Lung microvascular endothelial cell (primary cell): Measurements from ENCODE around the gene RNF213. TPM values are rescaled to one million over a fixed set of nuclear protein-coding genes. Genes with fewer than 3 reads are reported as not detected.
"Not testable (repeated sequence)": the region's sequence is repeated elsewhere in the genome, so short reads cannot be mapped to it uniquely, and the experiment has no call there.

Experiments used
- DNase-seq, 2 donors: peaks; one replicate each; pipeline versions ENCODE4 v3.0.0 to v3.0.0-alpha.2; 2010; ENCODE audit warnings: low read depth in 2 of 2
- total RNA-seq: library from RNA; depleted of rRNA; stranded (reverse); fragments of >200 nt; gene quantifications from 2 replicates; pipeline ENCODE4 v1.2.1, GENCODE V29; 2014

The RNF213 gene
- total RNA-seq, 1 donor from 2014 or later, result 84.5 TPM

DNA sequence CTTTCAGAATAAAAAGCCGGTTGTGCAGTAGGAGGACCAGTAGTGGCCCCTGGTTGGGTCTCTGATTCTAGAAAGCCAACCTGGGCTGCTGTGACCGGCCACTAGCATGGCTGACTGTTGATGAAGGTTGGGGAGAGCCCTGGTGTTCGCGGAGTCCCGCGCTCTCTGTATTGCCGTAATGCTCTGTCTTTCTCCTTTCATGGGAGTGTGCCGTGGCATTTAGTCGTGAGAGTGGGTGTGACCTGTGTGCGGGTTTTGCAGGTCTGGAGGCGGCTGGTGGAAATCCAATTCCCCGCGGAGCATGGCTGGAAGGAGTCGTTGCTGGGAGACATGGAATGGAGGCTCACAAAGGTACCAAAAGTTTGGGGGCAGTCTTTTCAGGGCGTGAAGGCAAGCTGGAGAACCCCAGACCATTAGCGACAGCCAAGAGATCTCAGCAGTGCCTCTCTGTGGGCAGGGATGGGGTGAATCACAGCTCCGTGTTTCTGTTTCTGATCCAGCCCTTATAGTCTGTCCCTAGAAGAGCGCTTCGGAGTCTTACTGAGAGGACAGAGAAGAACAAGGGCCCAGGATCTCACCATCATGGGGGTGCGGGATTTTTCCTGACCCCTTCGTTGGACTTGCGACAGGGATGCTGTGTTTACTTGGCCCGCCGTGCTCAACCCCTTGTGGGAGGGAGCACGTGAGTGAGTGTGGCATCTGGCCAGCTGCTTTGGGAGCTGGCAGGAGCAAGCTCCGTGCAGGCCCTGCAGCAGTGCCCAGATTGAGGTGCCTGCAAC is 56.5 kb downstream of the RNF213 start:
- no peak for DNase-seq

GRCh38 chr17:80317706-80317980 is 57.0 kb downstream of the RNF213 start:
- DNase-seq, result no peak

DNA sequence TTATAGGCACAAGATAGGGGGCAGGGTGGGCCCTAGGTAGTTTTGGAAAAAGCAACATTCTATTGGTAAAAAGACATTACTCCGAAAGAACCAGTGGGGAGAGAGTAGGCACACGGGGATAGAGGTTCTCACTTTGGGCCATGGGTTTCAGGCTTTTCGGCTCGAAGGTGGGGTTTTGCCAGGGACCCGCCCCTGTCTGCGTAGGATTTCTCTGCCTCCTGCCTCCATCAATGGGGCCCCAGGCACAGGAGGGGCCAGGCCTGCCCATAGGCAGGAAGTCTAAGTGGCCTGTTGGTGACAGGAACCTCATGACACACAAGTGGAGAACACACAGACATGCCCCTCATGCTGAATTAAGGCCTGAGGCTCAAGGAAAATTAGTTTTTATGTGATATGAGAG is 57.5 kb downstream of the RNF213 start:
- DNase-seq, result no peak

GRCh38 chr17:80319262-80319998 is 58.8 kb downstream of the RNF213 start:
- DNase-seq, result no peak

- DNase-seq, result no peak
These were observed 59.3 kb downstream of the RNF213 start for GRCh38 chr17:80319999-80320344.

GRCh38 chr17:80320496-80320895 is 59.8 kb downstream of the RNF213 start:
- DNase-seq, result no peak

GRCh38 chr17:80322864-80323263 is 62.2 kb downstream of the RNF213 start:
- DNase-seq, result no peak

- no peak for DNase-seq
These were observed 63.3 kb downstream of the RNF213 start for GRCh38 chr17:80323982-80324381.

DNA sequence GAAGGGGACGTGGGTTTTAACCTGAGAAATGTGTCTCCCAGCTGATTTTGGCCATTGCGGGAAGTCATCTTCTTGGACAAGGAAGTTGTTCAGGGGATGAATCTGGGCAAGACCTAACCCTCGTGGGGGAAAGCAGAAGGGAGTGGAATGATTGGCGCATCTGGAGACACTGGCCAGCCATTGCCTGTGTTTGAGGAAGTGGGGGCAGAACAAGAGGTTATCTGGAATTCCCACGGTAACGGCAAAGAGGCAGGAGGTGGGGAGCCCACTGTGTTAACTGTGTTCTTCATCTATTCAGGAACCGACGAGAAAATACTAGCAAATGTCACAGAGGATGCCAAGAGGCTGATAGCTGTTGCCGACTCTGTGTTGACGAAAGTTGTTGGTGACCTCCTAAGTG is 66.9 kb downstream of the RNF213 start:
- DNase-seq, result peak in 1 of 2 donors; percentile 20

GRCh38 chr17:80328634-80329380 is 68.2 kb downstream of the RNF213 start:
- DNase-seq, result peak; percentile 35 to 57

GRCh38 chr17:80329421-80329820 is 68.8 kb downstream of the RNF213 start:
- DNase-seq, result not testable (repeated sequence)

DNA sequence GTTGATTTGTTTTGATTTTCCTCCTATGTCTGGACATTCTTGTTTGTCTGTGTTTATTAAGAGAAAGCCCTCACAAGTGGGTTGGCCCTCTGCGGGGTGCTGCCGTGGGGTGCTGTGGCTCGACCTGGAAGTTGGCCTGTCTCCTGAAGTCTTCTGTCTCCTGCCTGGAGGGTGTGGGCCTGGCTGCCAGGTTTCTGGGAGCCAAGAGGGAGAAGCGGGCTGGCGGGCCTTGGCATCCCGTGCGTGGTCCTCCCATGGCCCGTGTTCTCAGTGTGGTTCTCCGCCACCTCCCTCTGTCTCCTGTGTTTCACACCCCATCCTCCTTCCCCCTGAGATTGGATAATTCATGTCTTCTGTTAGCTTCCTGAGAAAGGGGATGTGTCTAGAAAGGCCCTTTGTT is 69.6 kb downstream of the RNF213 start:
- no peak for DNase-seq

- DNase-seq, result not testable (repeated sequence)
These were observed 70.3 kb downstream of the RNF213 start for GRCh38 chr17:80330938-80331337.

DNA sequence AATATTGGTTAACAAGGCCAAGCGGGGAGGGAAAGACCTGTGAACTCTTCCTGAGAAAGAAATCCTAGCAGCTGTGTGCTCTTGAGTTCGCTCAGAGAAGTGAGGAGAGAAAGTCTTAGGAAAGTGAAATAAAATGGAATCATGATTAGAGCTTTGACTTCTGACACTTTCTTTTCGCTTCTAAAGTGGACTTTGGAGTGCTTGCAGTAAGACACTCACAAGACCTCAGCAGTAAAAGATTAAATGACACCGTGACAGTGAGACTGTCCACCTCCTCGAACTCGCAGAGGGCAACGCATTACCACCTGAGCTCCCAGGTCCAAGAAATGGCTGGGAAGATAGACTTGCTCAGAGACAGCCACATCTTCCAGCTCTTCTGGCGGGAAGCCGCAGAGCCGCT is 71.2 kb downstream of the RNF213 start:
- DNase-seq, result no peak

GRCh38 chr17:80337195-80337895 is 76.7 kb downstream of the RNF213 start:
- DNase-seq, result no peak

GRCh38 chr17:80339118-80339517 is 78.5 kb downstream of the RNF213 start:
- no peak for DNase-seq

- no peak for DNase-seq
These were observed 79.2 kb downstream of the RNF213 start for GRCh38 chr17:80339731-80340456.

DNA sequence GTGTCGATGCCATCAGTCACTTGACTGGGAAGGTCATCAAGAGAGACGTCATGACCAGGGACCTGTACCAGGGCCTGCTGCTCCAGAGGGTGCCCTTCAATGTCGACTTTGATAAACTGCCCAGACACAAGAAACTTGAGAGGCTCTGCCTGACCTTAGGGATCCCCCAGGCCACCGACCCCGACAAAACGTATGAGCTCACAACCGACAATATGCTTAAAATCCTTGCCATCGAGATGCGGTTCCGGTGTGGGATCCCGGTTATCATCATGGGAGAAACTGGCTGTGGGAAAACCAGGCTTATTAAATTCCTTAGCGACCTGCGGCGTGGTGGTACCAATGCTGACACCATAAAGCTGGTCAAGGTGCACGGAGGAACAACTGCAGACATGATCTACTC is 84.7 kb downstream of the RNF213 start:
- no peak for DNase-seq

DNA sequence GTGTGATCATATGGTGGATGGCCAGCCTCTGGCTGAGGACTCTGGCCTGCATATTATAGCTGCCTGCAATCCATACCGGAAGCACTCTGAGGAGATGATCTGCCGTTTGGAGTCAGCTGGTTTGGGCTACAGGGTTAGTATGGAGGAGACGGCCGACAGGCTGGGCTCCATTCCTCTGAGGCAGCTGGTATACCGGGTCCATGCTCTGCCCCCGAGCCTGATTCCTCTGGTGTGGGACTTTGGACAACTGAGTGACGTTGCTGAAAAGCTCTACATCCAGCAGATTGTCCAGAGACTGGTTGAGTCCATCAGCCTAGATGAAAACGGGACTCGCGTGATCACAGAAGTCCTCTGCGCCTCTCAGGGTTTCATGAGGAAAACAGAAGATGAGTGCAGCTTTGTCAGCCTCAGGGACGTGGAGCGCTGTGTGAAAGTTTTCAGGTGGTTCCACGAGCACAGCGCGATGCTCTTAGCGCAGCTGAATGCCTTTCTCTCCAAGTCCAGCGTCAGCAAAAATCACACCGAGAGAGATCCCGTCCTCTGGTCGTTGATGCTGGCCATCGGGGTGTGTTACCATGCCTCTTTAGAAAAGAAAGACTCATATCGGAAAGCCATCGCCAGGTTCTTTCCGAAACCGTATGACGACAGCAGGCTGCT is 85.3 kb downstream of the RNF213 start:
- no peak for DNase-seq

DNA sequence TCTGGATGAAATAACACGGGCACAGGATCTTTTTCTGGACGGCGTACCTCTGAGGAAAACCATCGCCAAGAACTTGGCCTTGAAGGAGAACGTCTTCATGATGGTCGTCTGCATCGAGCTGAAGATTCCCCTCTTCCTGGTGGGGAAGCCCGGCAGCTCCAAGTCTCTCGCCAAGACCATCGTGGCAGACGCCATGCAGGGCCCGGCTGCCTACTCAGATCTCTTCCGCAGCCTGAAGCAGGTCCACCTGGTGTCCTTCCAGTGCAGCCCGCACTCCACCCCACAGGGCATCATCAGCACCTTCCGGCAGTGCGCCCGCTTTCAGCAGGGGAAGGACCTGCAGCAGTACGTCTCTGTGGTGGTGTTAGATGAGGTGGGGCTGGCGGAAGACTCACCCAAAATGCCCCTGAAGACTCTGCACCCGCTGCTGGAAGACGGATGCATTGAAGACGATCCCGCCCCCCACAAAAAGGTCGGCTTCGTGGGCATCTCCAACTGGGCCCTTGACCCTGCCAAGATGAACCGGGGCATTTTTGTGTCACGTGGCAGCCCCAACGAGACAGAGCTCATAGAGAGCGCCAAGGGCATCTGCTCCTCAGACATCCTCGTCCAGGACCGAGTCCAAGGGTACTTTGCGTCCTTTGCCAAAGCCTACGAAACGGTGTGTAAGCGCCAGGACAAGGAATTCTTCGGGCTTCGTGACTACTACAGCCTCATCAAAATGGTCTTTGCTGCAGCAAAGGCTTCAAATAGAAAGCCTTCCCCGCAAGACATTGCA is 86.0 kb downstream of the RNF213 start:
- DNase-seq, result no peak
